IPS-20b (cell line): ENCODE results near the gene UPK3B.
"Not testable (repeated sequence)": the region's sequence is repeated elsewhere in the genome, so short reads cannot be mapped to it uniquely, and the experiment has no call there.

Source experiments
- H3K27ac ChIP-seq: one replicate; pipeline ENCODE4 v1.5.1; 2013; ENCODE audit warnings: low read length
- H3K27me3 ChIP-seq: 2 replicates; pipeline ENCODE4 v1.6.1; 2013; ENCODE audit warnings: mild to moderate bottlenecking, low read length, inconsistent platforms; ENCODE audit not compliant: insufficient read depth
- H3K36me3 ChIP-seq: 2 replicates; pipeline ENCODE4 v1.6.1; 2013; ENCODE audit warnings: low read depth, mild to moderate bottlenecking, inconsistent platforms, low read length, moderate library complexity; ENCODE audit not compliant: insufficient read depth
- H3K4me1 ChIP-seq: 2 replicates; pipeline ENCODE4 v1.6.1; 2013; ENCODE audit warnings: mild to moderate bottlenecking, control low read depth, inconsistent platforms, low read length, moderate library complexity; ENCODE audit not compliant: insufficient read depth
- H3K4me3 ChIP-seq: 2 replicates; pipeline ENCODE4 v1.5.1; 2013; ENCODE audit warnings: mild to moderate bottlenecking, low read length, inconsistent platforms
- H3K9ac ChIP-seq: 2 replicates; pipeline ENCODE4 v1.6.1; 2013; ENCODE audit warnings: low read depth, mild to moderate bottlenecking, inconsistent platforms, low read length, moderate library complexity
- H3K9me3 ChIP-seq: 2 replicates; pipeline ENCODE4 v1.6.1; 2013; ENCODE audit warnings: mild to moderate bottlenecking, low read depth, low read length, inconsistent platforms; ENCODE audit not compliant: insufficient read depth

Gene UPK3B

DNA sequence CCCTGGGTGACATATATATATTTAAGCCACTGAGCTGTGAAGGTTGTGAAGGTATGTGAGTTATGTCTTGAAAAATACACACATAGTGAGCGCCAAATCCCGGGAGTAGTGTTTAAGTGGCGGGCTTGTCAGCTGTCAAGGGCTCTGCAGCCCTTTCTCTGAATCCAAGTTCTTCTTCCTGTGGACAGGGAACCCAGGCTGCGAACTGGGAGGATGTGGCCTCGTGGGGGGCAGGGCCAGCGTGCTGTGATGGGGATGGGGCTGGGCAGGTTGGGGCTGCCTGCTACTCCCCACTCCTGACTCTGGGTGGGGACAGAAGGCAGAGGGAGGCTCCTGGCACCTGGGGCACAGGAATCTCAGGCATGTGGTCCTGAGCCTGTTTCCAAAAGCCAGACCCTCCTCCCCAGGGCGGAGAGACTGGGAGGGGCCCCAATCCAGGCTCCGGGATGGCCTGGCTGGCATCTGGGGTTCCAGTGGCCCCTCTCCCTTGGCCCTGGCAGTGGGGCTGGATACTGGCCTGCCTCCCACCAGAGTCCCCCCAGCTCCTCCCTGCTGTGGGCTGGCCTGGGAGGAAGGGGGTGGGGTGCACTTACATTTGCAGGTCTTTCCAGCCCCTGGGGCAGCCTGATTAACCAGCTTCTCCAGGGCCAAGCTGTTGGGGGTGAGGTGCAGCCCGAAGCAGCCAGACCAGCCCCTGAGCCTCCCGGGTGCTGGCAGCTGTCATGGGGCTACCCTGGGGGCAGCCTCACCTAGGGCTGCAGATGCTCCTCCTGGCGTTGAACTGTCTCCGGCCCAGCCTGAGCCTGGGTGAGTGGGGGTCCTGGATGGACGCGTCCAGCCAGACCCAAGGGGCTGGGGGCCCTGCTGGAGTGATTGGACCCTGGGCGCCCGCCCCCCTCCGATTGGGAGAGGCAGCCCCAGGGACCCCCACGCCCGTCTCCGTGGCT is at the start of gene UPK3B:
Gene UPK3B, plus strand, starts transcription at position 622 of the 947 bp plus-strand sequence. Its CDS starts 101 bp downstream, at position 723.
- Histone ChIP-seq H3K27ac (no peak within 1 kb of the TSS), H3K4me3 (no peak within 1 kb of the TSS; the same call in 1 of the 2 replicates), H3K27me3 (no peaks in the 10 kb centered on the region), H3K4me1 (peaks cover 4% of the 10 kb centered on the region; the same call in 1 of the 2 replicates), H3K9ac (no peak within 1 kb of the TSS), H3K36me3 (0 out of 2 replicates have a peak, but pooled peaks cover 5% of the 10 kb centered on the region), H3K9me3 (no peaks in the 10 kb centered on the region)

DNA sequence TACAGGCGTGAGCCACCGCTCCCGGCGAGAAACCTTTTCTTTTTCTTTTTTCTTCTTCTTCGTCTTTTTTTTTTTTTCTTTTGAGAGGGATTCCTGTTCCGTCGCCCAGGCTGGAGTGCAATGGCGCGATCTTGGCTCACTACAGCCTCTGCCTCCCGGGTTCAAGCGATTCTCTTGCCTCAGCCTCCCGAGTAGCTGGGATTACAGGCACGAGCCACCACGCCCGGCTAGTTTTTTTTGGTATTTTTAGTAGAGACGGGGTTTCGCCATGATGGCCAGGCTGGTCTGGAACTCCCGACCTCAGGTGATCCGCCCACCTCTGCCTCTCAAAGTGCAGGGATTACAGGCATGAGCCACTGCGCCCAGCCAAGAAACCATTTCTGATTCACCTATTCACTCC is 49.6 kb upstream of the UPK3B start:
- H3K4me3 ChIP-seq, H3K36me3 ChIP-seq, H3K27me3 ChIP-seq, H3K4me1 ChIP-seq, H3K9ac ChIP-seq, H3K27ac ChIP-seq, H3K9me3 ChIP-seq: not testable (repeated sequence)

DNA sequence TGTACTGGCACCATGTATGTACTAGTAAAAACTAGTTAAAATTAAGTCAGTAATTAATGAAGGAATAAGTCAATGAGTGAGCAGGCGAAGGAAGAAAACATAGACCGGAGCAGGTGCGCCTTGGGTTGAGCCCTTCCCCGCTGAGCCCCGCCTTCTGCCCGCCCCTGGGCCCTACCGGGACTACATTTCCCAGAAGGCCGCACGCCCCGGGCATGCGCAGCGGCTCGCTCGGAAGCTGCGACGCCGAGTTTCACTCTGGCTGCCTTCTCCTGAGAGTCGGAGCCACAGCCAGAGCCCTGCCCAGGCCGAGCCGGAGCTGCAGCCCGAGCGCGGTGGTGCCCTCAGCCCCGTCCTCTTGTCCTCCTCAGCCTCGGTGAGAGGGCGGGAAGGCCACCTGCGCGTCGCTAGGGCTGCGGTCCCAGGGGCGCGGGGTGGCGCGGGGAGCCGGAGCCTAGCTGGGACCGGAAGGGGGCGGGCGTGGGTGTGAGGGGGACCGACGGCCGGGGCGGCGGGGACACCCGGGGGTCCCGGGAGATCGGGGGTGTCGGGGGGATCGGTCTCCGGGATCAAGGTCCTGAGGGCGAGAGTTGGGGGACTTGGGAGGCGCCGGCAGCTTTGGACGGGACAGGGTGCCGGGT is 48.8 kb upstream of the UPK3B start, which contains the start of gene DTX2:
Gene DTX2, plus strand, starts transcription at position 246 of the 638 bp plus-strand sequence. CDS start 18,801 bp downstream, outside the sequence.
- H3K27me3 ChIP-seq, H3K4me3 ChIP-seq, H3K27ac ChIP-seq, H3K36me3 ChIP-seq, H3K9ac ChIP-seq, H3K9me3 ChIP-seq, H3K4me1 ChIP-seq: not testable (repeated sequence)

DNA sequence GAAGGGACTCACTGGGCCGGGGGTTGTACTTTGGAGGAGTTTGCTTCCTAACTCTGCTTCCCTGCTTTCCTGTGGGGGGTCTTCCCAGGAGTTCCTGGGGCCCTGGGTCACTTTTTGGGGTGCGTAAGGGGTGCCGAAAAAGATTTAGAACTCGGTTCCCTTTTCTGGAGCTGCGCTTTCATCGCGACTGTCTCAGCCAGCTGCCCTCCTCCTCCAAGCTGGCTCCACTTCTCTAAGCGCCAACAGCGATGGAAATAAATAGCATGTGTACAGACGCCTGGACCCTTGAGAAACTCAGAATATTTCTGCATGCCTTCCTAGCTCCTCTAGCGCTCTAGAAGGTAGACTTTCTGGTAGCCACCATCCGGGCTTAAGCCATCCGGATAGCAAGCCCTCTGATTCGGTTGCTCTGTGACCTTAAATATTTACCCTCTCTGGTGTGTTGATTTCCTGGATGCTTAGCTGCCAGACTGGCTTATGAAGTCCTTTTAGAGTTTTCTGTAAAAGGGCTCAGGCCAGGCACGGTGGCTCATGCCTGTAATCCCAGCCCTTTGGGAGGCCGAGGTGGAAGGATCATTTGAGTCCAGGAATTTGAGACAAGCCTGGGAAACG is 48.0 kb upstream of the UPK3B start:
- H3K27me3 ChIP-seq, H3K27ac ChIP-seq: not testable (repeated sequence)

DNA sequence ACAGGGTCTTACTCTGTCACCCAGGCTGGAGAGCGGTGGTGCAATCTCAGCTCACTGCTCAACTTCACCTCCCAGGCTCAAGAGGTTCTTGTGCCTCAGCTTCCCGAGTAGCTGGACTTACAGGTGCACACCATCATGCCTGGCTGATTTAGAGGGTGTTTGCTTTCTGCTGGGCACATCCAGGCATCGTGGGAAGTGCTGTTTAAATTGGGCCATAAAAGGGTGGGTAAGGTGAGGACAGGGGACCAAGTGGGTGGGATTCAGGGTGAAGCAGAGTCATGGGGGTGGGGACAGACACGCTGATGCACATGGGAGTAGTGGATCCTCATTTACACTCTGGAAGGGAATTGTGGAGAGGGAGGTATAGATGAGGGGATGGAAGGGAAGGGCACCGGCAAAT is 45.4 kb upstream of the UPK3B start:
- not testable (repeated sequence) for H3K36me3 ChIP-seq, H3K27me3 ChIP-seq, H3K4me1 ChIP-seq, H3K27ac ChIP-seq, H3K9me3 ChIP-seq, H3K4me3 ChIP-seq, H3K9ac ChIP-seq

More for the DNA sequence above, 48.0 kb upstream of the UPK3B start:
- H3K9me3 ChIP-seq, H3K36me3 ChIP-seq, H3K9ac ChIP-seq, H3K4me3 ChIP-seq, H3K4me1 ChIP-seq: not testable (repeated sequence)

DNA sequence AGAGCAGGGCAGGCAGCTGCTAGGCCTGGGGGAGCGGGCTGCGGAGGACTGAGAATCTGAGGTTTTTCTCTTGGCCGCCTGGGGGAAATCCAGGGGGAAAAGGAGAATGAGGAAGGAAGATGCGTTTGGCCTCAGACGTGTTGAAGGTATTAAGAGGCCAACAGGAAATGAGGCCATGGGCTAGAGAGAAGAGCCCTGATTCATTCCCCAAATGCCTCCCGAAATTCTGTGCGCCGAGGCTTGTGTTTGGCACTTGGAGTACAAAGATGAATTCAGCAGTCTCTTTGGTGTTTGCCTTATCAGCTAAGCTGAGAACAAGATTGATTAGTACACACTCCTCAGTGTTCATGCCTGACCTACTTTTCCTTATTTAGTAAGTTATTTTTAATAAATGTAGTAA is 44.4 kb upstream of the UPK3B start:
- H3K9me3 ChIP-seq, H3K4me1 ChIP-seq, H3K36me3 ChIP-seq, H3K9ac ChIP-seq, H3K4me3 ChIP-seq, H3K27me3 ChIP-seq, H3K27ac ChIP-seq: not testable (repeated sequence)

DNA sequence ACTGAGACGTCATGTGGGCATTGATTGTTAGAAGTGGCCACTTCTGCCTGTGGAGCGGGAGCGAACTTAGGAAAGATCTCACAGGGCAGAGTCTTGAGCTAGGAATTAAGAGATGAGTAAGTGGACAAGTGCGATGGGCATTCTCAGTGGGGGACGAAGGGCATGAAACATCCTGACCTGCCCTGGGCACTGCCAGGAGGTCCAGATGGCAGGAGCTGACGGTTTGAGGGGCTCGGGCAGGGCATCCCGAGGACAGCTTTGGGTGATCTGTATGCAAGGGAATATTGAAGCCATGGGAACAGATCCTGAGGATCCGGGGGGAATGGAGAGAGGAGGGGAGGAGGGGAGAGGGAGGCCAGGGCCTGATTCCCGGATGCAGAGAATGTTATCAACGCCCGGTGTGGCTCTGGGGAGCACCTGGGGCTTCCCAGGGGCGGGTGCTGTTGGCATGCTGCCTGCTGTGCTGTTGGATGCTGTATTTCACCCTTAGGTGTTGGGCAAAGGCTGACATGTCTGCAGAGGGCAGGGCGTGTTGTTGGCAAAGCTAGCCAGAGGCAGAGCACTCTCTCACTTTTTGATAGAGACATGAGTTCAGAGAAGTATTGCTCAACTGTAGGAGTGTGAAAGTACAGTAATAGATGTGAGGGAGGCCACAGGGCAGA is 42.5 kb upstream of the UPK3B start:
- H3K27me3 ChIP-seq, H3K9me3 ChIP-seq, H3K27ac ChIP-seq, H3K4me3 ChIP-seq, H3K9ac ChIP-seq, H3K36me3 ChIP-seq, H3K4me1 ChIP-seq: not testable (repeated sequence)

DNA sequence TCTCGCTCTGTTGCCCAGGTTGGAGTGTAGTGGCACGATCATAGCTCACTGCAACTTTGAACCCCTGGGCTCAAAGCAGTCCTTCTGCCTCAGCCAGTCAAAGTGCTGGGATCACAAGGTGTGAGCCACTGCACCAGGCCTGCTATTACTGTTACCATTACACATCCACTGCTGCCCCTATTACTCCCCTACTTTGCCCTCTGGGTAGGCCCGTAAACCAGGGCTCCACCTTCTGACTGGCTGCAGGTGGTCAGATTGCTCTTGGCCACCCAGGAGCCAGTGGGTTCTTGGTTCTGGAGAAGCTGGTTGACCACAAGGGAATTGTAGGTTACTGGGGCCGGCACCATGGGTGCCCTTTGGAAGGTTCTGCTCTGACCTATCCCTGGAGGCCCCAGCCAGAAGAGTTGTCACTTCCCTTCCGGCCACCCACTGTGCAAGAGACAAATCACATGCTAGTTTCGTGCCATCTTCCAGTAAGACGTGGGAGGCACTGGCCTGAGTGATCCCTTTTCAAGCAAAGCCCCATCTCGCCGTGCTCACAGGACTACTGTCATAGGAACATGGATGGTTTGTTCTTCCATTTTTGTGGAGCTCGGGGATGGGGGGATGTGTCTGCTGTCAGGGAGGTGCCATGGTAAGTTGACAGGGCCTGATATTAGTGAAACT is 38.7 kb upstream of the UPK3B start:
- H3K36me3 ChIP-seq, H3K27me3 ChIP-seq, H3K27ac ChIP-seq, H3K4me3 ChIP-seq, H3K9me3 ChIP-seq, H3K4me1 ChIP-seq, H3K9ac ChIP-seq: not testable (repeated sequence)

DNA sequence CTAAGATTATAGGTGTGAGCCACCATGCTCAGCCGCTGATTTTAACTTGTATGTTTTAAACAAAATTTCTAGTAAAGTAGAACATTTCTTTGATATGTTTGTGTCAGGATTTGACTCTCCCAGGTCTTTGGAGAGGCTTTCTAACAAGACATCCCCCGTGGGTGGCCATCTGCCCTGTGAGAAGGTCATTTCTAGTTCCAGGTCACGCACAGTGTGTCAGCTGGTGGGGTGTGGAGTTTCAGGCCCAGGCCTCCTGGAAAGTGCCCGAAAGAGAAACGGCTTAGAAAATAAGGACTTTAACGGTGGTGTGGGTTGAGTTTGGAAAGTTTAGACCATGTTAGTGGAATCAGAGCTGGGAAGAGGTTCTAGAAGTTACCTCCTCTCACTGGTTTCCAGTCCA is 37.3 kb upstream of the UPK3B start:
- not testable (repeated sequence) for H3K27ac ChIP-seq, H3K9me3 ChIP-seq

DNA sequence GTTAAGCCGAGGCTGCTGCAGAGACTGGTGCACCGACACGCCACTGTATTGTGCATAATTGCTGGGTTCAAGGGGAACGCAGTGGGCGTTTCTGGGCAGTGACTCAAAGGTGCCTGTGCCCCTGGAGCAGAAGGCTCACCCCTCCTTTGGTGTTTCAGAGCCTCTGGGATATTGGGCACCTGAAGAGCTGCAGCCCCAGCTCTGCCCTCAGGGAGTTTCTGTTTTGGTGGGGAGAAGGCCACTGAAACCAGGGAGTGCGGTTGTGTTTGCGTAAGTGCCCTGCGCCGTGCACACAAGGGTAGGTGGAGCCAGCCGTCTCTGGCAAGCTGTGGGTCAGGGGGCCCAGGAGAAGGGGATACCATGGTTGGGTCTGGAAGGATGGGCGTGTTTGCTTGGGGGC is 34.1 kb upstream of the UPK3B start:
- H3K9me3 ChIP-seq, H3K27me3 ChIP-seq, H3K9ac ChIP-seq, H3K36me3 ChIP-seq, H3K4me3 ChIP-seq, H3K4me1 ChIP-seq, H3K27ac ChIP-seq: not testable (repeated sequence)

More for the DNA sequence above, 37.3 kb upstream of the UPK3B start:
- H3K27me3 ChIP-seq, H3K4me3 ChIP-seq, H3K36me3 ChIP-seq, H3K9ac ChIP-seq, H3K4me1 ChIP-seq: not testable (repeated sequence)

DNA sequence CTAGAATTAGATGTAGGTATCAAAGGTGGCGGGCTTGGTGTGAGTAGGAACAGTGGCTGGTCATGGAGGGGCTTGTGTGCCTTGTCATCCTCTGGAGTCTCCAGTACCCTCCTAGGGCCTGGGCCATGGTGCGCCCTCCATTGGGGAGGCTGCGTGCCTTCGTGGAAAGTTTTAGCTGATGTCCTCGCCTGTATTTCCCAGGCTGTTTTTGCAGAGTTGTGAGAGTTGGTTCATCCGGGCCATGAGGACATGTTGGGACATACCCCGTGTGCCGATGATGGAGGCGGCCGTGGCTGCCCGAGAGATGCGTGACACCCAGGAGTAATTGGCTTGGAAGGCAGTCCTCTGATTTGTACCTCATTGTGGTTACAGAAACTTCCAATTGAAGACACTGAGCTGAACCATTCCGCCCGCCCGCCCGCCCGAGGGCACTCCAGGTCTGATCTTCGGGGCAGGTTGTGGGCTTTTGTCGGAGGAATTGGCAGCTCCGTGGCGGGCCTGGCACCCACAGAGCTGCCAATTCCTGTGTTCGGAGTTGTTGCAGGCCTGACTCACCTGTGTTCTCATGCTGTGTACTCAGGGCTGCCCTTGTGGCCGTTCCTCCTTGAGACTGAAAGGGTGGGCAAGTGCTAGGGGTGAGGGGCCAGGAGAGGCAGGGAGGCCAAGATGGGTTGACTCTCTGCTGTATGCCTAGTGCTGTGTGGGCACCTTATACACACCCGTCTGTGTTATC is 33.4 kb upstream of the UPK3B start:
- H3K36me3 ChIP-seq, H3K9me3 ChIP-seq, H3K4me3 ChIP-seq, H3K27ac ChIP-seq, H3K9ac ChIP-seq, H3K27me3 ChIP-seq, H3K4me1 ChIP-seq: not testable (repeated sequence)
